ENCODE data around the gene RGS14. TPM values are rescaled to one million over a fixed set of nuclear protein-coding genes. Genes with fewer than 3 reads are reported as not detected.
"Not testable (repeated sequence)": the region's sequence is repeated elsewhere in the genome, so short reads cannot be mapped to it uniquely, and the experiment has no call there.

The RGS14 gene
- total RNA-seq, 1 experiment from 2014 or later, result 16.0 TPM

GRCh38 chr5:177327539-177328522, 29.9 kb upstream of the RGS14 start:
- DNase-seq (ENCODE audit: extremely low read depth, low read depth), result no peak

GRCh38 chr5:177328545-177329231, 29.0 kb upstream of the RGS14 start:
- no peak for DNase-seq (ENCODE audit: extremely low read depth, low read depth)

GRCh38 chr5:177329883-177330282, 27.8 kb upstream of the RGS14 start:
- DNase-seq (ENCODE audit: extremely low read depth, low read depth), result no peak

- no peak for DNase-seq (ENCODE audit: extremely low read depth, low read depth)
Observed at GRCh38 chr5:177330991-177331842, 26.5 kb upstream of the RGS14 start.

GRCh38 chr5:177332031-177332895, 25.5 kb upstream of the RGS14 start:
- no peak for DNase-seq (ENCODE audit: extremely low read depth, low read depth)

- no peak for DNase-seq (ENCODE audit: extremely low read depth, low read depth)
Observed at GRCh38 chr5:177332896-177333260, 24.8 kb upstream of the RGS14 start.

GRCh38 chr5:177333420-177334154, 24.1 kb upstream of the RGS14 start:
- no peak for DNase-seq (ENCODE audit: extremely low read depth, low read depth)

- DNase-seq (ENCODE audit: extremely low read depth, low read depth), result no peak
Observed at GRCh38 chr5:177334155-177334551, 23.6 kb upstream of the RGS14 start.

GRCh38 chr5:177334781-177335700, 22.7 kb upstream of the RGS14 start:
- no peak for DNase-seq (ENCODE audit: extremely low read depth, low read depth)

- no peak for DNase-seq (ENCODE audit: extremely low read depth, low read depth)
Observed at GRCh38 chr5:177335701-177336065, 22.0 kb upstream of the RGS14 start.

- peak; percentile 30 for DNase-seq (ENCODE audit: extremely low read depth, low read depth)
Observed at GRCh38 chr5:177336112-177336511, 21.6 kb upstream of the RGS14 start.

- DNase-seq (ENCODE audit: extremely low read depth, low read depth), result no peak
Observed at GRCh38 chr5:177336603-177337494, 20.9 kb upstream of the RGS14 start.

- DNase-seq (ENCODE audit: extremely low read depth, low read depth), result no peak
Observed at GRCh38 chr5:177338251-177339106, 19.2 kb upstream of the RGS14 start.

GRCh38 chr5:177339107-177339638, 18.6 kb upstream of the RGS14 start:
- DNase-seq (ENCODE audit: extremely low read depth, low read depth), result no peak

- not testable (repeated sequence) for DNase-seq (ENCODE audit: extremely low read depth, low read depth)
Observed at GRCh38 chr5:177343000-177343399, 14.7 kb upstream of the RGS14 start.

GRCh38 chr5:177343777-177344176, 13.9 kb upstream of the RGS14 start:
- DNase-seq (ENCODE audit: extremely low read depth, low read depth), result no peak

Data from NCI-H460 (cell line).